HG03175 (cell line): ENCODE results near the gene MYRIP.
A peak's percentile ranks its signal among the peaks of the same experiment; 100 is the strongest.

Experiments used
- ATAC-seq: cut with Tn5 transposase; IDR thresholded peaks from one replicate; pipeline ENCODE4 v1.9.1; 2021; ENCODE audit warnings: mild to moderate bottlenecking, moderate library complexity; ENCODE audit not compliant: unreplicated experiment

MYRIP gene

DNA sequence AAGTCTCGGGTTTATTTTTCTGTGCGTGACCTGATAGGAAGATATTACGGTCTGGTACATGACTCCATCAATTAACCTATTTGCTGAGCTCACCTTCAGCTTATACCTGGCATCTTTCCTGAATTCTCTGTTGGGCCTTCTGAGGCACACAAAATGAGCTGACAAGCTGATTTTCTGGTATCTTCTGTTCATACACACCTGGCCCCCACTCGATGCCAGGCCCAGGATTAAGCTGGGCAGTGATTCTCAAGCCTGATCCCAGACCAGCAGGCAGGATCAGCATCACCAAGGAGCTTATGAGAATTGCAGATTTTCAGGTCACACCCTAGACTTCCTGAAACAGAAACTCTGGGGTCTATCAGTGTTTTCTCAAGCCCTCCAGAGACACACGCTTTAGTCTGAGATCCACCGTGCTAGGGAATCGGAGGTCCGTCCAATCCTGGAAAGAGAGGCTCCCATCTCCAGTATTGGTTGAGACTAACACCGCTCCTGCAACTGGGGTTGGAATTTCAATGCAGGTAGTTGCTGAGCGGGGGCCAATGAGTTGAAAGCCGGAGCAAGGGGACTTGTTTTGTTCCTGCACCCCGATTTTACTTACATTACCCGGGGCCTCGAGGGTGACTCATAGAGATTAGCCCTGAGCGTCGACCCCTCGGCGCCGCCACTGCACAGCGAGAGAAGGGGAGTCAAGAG, 499.5 kb downstream of the MYRIP start:
- ATAC-seq = no peak

DNA sequence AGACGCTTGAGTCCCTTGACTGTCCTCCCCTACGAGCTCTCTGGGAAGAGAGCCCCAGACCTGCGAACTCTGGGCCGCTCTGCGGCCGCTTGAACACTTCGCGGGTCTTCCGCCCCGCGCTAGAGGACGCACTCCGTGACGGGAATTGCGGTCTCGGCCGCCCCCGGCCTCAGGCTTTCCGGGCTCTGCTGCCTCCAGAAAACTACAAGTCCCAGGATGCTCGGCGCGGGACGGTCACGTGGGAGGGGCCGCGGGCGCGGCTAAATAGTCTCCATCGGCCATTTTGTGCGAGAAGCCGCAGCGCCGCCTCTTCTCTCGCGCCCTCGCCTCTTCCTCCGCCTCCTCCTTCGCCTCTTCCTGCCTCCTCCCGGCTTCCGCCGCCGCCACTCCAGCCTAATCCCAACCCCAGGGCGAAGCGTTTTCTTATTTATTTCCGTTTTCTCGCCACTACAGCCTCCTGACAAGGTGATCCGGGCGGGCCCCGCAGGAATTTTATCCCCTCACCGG, 500.1 kb downstream of the MYRIP start, which contains the start of gene EIF1B:
EIF1B (plus strand) TSS at position 290 of the 507 bp plus-strand sequence. CDS start 235 bp downstream, outside the sequence.
- ATAC-seq = peak; percentile 95
